Thoracic aorta (tissue), 2 donors: Measurements from ENCODE around the gene OR2T11. TPM values are rescaled to one million over a fixed set of nuclear protein-coding genes. Genes with fewer than 3 reads are reported as not detected.

Experiments
- ATAC-seq: fragments of 150-250 bp; one replicate; pipeline ENCODE4 v1.8.0; 2017; ENCODE audit warnings: low read depth; ENCODE audit not compliant: insufficient number of reproducible peaks, low FRiP score
- DNase-seq: peaks from one replicate; pipeline ENCODE4 v3.0.0-alpha.2; 2020; ENCODE audit warnings: low spot score
- H3K27ac ChIP-seq, 2 donors: fragments of 200-600 bp; sonication (generic); 1 replicate in 1 of 2; 2 replicates in 1 of 2; pipeline ENCODE4 v1.5.1; 2016; ENCODE audit warnings: mild to moderate bottlenecking in 2 of 2, moderate library complexity in 2 of 2
- H3K27me3 ChIP-seq: fragments of 200-600 bp; sonication (generic); replicated peaks from 2 replicates; pipeline ENCODE4 v1.6.0; 2016; ENCODE audit warnings: mild to moderate bottlenecking; ENCODE audit not compliant: insufficient read depth
- H3K36me3 ChIP-seq: fragments of 200-600 bp; sonication (generic); one replicate; pipeline ENCODE4 v1.5.1; 2016
- H3K4me1 ChIP-seq, 2 donors: fragments of 200-600 bp; sonication (generic); 1 replicate in 1 of 2; 2 replicates in 1 of 2; pipeline versions ENCODE4 v1.5.1 to v1.6.0; 2016; ENCODE audit warnings: low read depth in 2 of 2, mild to moderate bottlenecking in 1 of 2; ENCODE audit not compliant: control insufficient read depth in 1 of 2
- H3K4me3 ChIP-seq: fragments of 200-600 bp; sonication (generic); 2 replicates; pipeline ENCODE4 v1.5.1; 2016; ENCODE audit warnings: mild to moderate bottlenecking
- H3K9me3 ChIP-seq: fragments of 200-600 bp; sonication (generic); 2 replicates; pipeline ENCODE4 v1.5.1; 2016
- total RNA-seq, 2 donors: library from RNA; depleted of rRNA; stranded (reverse); fragments of >200 nt; gene quantifications; one replicate each; pipeline versions ENCODE4 v1.1.0 to v1.2.3, GENCODE V29; 2016
- TF ChIP-seq, protein P1 (sequence below): fragments of 200-600 bp; sonication (generic); IDR thresholded peaks from one replicate; pipeline ENCODE4 v1.5.1; 2019; ENCODE audit warnings: antibody characterized with exemption

The OR2T11 gene
- total RNA-seq, 2 donors from 2014 or later: not detected

DNA sequence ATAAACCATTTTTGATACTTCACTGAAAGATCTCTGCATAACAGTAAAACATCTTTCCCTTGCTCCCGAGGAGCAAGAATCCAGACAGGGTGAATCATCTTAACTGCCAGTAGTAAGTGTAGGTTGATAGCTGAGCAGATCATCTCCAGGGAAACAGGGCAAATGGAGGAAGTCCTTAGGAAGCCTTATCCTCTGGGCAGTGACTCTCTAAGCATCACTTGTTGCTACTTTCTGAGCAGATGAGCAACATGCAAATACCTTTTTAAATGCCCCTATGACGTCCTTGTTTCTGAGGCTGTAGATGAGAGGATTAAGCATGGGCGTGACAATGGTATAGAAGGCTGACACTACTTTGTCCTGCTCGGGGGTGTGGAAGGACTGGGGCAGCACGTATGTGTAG lies 8.9 kb downstream of the OR2T11 start:
- no peak for DNase-seq
- Histone ChIP-seq H3K4me3 (no peak overlapping the region), H3K36me3 (no peaks in the 10 kb centered on the region), H3K9me3 (no peaks in the 10 kb centered on the region), H3K27me3 (no peaks in the 10 kb centered on the region), H3K27ac (no peak overlapping the region), H3K4me1 (no peaks in the 10 kb centered on the region)
- TF ChIP-seq, protein P1, sequence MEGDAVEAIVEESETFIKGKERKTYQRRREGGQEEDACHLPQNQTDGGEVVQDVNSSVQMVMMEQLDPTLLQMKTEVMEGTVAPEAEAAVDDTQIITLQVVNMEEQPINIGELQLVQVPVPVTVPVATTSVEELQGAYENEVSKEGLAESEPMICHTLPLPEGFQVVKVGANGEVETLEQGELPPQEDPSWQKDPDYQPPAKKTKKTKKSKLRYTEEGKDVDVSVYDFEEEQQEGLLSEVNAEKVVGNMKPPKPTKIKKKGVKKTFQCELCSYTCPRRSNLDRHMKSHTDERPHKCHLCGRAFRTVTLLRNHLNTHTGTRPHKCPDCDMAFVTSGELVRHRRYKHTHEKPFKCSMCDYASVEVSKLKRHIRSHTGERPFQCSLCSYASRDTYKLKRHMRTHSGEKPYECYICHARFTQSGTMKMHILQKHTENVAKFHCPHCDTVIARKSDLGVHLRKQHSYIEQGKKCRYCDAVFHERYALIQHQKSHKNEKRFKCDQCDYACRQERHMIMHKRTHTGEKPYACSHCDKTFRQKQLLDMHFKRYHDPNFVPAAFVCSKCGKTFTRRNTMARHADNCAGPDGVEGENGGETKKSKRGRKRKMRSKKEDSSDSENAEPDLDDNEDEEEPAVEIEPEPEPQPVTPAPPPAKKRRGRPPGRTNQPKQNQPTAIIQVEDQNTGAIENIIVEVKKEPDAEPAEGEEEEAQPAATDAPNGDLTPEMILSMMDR: no peak
- ATAC-seq: no peak

DNA sequence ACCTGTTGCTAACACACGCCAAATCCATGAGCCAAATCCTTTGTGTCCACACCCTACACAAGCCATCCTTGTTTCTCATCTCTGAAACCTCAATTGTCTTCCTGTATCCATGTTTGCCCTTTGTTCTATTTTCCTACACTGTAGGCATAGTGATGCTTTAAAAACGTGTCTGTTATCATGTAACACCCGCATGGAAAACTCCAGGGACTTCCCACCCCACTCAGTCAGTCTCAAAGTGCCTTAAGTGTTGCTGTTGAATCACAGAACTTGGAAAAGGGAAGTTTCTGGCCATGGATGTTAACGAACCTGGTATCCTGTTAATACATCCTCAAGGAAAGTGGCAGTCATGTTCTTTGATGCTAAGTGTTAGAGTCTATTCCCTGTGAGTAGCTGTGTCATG lies 9.7 kb downstream of the OR2T11 start:
- no peak overlapping the region for H3K27ac ChIP-seq
- no peaks in the 10 kb centered on the region for H3K9me3 ChIP-seq
- TF ChIP-seq, protein P1: no peak
- H3K4me3 ChIP-seq: no peak overlapping the region
- no peaks in the 10 kb centered on the region for H3K4me1 ChIP-seq
- H3K36me3 ChIP-seq: no peaks in the 10 kb centered on the region
- DNase-seq (no peak), ATAC-seq (no peak)
- H3K27me3 ChIP-seq: no peaks in the 10 kb centered on the region

DNA sequence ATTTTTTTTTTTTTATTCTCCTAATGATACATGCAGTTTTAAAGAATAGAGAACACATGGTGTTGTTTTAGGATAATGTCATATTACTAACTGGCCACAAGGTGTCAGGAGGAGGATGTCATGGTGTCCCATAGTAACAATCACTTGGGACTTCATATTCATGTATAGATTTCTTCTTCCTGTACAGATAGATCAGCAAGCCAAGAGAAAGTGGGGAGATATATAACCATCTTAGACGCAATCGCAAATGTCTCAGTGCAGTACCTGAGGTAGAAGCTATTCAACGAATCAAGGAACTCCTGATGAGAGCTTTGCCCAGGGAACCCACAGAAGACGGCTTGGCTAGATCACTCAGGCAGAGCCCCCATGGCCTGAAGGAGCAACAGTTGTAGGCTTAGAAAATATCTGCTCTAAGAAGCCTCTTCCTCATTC lies 12.3 kb downstream of the OR2T11 start:
- H3K4me1 ChIP-seq: no peaks in the 10 kb centered on the region
- H3K36me3 ChIP-seq: no peaks in the 10 kb centered on the region
- no peak for ATAC-seq
- DNase-seq: no peak
- TF ChIP-seq, protein P1: no peak
- H3K9me3 ChIP-seq: no peaks in the 10 kb centered on the region
- H3K27ac ChIP-seq: no peak overlapping the region
- no peak overlapping the region for H3K4me3 ChIP-seq
- no peaks in the 10 kb centered on the region for H3K27me3 ChIP-seq

DNA sequence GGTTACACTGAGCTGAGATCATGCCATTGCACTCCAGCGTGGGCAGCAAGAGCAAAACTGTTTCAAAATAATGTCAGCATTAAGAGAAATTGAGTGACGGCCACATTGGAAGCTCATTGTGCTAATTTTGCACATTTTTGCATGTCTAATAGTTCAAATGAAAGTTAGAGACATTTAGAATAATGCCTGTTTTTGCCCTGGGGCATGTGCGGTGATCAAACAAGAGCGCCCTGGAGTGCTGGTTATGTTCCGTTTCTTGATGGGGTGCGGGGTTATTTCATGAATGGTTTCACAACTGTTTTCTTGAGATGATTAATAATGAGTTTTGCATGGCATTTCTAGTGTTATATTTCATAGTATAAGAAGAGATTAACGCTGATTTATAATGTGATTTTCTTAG lies 13.1 kb downstream of the OR2T11 start:
- H3K9me3 ChIP-seq: no peaks in the 10 kb centered on the region
- no peak for ATAC-seq
- no peak for DNase-seq
- H3K4me3 ChIP-seq: no peak overlapping the region
- TF ChIP-seq, protein P1: no peak
- no peaks in the 10 kb centered on the region for H3K36me3 ChIP-seq
- H3K27me3 ChIP-seq: no peaks in the 10 kb centered on the region
- H3K4me1 ChIP-seq: no peaks in the 10 kb centered on the region
- H3K27ac ChIP-seq: no peak overlapping the region

DNA sequence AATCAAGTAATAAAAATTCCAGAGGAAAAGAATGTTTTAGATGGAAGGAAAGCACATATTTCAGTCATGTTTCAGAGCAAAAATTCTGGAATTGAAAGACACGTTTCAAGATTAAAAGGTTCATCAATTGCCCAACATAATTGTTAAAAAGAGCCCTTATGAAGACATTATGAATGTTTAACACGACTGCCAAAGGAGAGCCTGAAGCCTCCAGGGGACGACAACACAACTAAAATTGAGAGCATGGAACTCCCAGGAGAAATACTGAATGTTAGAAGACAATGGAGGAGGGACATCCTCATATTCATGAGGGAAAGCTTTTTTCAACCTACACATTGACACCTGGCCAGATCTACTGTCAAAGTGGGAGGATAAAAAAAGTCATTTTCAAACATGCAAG lies 16.0 kb downstream of the OR2T11 start:
- no peaks in the 10 kb centered on the region for H3K9me3 ChIP-seq
- H3K4me1 ChIP-seq: no peaks in the 10 kb centered on the region
- TF ChIP-seq, protein P1: no peak
- no peak overlapping the region for H3K4me3 ChIP-seq
- no peaks in the 10 kb centered on the region for H3K36me3 ChIP-seq
- no peak for ATAC-seq
- no peak for DNase-seq
- no peak overlapping the region for H3K27ac ChIP-seq
- H3K27me3 ChIP-seq: no peaks in the 10 kb centered on the region
